Suprapubic skin (tissue), 4 donors: ENCODE results near the gene FUT7.

Experiments used
- POLR2A ChIP-seq, 2 donors: fragments of 450-650 bp; IDR thresholded peaks; one replicate each; pipeline ENCODE4 v1.6.1; 2017; ENCODE audit warnings: antibody characterized with exemption in 2 of 2, mild to moderate bottlenecking in 2 of 2, moderate library complexity in 2 of 2
- POLR2AphosphoS5 ChIP-seq, 3 donors: sonication (generic); formaldehyde crosslinking; IDR thresholded peaks; one replicate each; pipeline ENCODE4 v1.6.1; 2017; ENCODE audit warnings: antibody characterized with exemption in 3 of 3
- TF ChIP-seq, protein P1 (sequence below), 2 donors: fragments of 200-600 bp in 1 of 2; fragments of 450-650 bp in 1 of 2; sonication (generic) in 1 of 2; IDR thresholded peaks; one replicate each; pipeline ENCODE4 v1.5.1; 2016 to 2019; ENCODE audit warnings: antibody characterized with exemption in 2 of 2, mild to moderate bottlenecking in 1 of 2, moderate library complexity in 1 of 2

DNA sequence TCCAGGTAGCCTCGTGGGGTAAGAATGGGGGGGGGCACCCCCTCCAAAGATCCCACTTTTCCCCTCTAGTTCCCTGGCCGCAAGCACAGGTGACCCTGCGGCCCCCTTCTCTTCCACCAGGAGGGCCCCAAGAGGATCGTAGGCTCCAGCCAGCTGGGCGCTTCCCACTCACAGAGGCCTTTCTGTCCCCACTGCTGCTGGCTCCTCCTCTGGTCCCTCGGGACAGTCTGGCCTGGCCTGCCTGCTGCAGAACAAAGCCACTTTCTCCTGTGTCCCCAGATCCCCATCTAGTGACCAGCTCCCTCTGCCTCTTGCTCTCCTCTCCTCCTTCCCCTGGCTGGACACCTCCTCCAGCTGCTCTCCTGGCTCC, 39.0 kb upstream of the FUT7 start:
- TF ChIP-seq POLR2AphosphoS5 (IDR thresholded peaks at IDR 0.05) (no peak), POLR2A (IDR thresholded peaks at IDR 0.05) (no peak)
- TF ChIP-seq, protein P1, sequence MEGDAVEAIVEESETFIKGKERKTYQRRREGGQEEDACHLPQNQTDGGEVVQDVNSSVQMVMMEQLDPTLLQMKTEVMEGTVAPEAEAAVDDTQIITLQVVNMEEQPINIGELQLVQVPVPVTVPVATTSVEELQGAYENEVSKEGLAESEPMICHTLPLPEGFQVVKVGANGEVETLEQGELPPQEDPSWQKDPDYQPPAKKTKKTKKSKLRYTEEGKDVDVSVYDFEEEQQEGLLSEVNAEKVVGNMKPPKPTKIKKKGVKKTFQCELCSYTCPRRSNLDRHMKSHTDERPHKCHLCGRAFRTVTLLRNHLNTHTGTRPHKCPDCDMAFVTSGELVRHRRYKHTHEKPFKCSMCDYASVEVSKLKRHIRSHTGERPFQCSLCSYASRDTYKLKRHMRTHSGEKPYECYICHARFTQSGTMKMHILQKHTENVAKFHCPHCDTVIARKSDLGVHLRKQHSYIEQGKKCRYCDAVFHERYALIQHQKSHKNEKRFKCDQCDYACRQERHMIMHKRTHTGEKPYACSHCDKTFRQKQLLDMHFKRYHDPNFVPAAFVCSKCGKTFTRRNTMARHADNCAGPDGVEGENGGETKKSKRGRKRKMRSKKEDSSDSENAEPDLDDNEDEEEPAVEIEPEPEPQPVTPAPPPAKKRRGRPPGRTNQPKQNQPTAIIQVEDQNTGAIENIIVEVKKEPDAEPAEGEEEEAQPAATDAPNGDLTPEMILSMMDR (IDR thresholded peaks at IDR 0.05), result no peak
